Tibial artery (tissue), 4 donors: Measurements from ENCODE around the gene AMER3.

Source experiments
- DNase-seq, 2 donors: peaks; one replicate each; pipeline ENCODE4 v3.0.0-alpha.2; 2019
- H3K27ac ChIP-seq, 2 donors: fragments of 200-600 bp; sonication (generic) in 1 of 2; 1 replicate in 1 of 2; 2 replicates in 1 of 2; pipeline ENCODE4 v1.5.1; 2018 to 2019; ENCODE audit warnings: mild to moderate bottlenecking in 1 of 2
- H3K27me3 ChIP-seq, 2 donors: fragments of 200-600 bp; sonication (generic) in 1 of 2; one replicate each; pipeline versions ENCODE4 v1.5.1 to v1.6.0; 2016 to 2019
- H3K36me3 ChIP-seq, 3 donors: fragments of 200-600 bp; sonication (generic) in 2 of 3; one replicate each; pipeline ENCODE4 v1.5.1; 2016 to 2019; ENCODE audit warnings: mild to moderate bottlenecking in 2 of 3
- H3K4me1 ChIP-seq, 4 donors: fragments of 200-600 bp; sonication (generic) in 2 of 4; 1 replicate in 3 of 4; 2 replicates in 1 of 4; pipeline ENCODE4 v1.5.1; 2016 to 2019
- H3K4me3 ChIP-seq, 2 donors: fragments of 200-600 bp; sonication (generic) in 1 of 2; 1 replicate in 1 of 2; 2 replicates in 1 of 2; pipeline ENCODE4 v1.5.1; 2018 to 2019; ENCODE audit warnings: mild to moderate bottlenecking in 2 of 2
- H3K9me3 ChIP-seq, 3 donors: fragments of 200-600 bp; sonication (generic) in 1 of 3; one replicate each; pipeline ENCODE4 v1.5.1; 2016 to 2019
- intact Hi-C: fragments of 100-400 bp; cut with DNase I; formaldehyde crosslinking; loops from one replicate; pipeline ENCODE4 v1.15.0; 2023; ENCODE audit warnings: low total_unique reads
- TF ChIP-seq, protein P1 (sequence below), 2 experiments: fragments of 200-600 bp in 1 of 2; fragments of 450-650 bp in 1 of 2; IDR thresholded peaks; one replicate each; pipeline ENCODE4 v1.5.1; 2017 to 2019; ENCODE audit warnings: antibody characterized with exemption in 2 of 2, mild to moderate bottlenecking in 1 of 2, moderate library complexity in 1 of 2

Gene AMER3

GRCh38 chr2:130776550-130776949 lies 21.2 kb downstream of the AMER3 start:
- no peak for DNase-seq
- no peaks in the 10 kb centered on the region for H3K4me1 ChIP-seq
- no peak overlapping the region for H3K4me3 ChIP-seq
- no peaks in the 10 kb centered on the region for H3K36me3 ChIP-seq
- H3K27ac ChIP-seq, result no peak overlapping the region
- no peaks in the 10 kb centered on the region for H3K9me3 ChIP-seq
- H3K27me3 ChIP-seq, result no peaks in the 10 kb centered on the region
- TF ChIP-seq, protein P1, sequence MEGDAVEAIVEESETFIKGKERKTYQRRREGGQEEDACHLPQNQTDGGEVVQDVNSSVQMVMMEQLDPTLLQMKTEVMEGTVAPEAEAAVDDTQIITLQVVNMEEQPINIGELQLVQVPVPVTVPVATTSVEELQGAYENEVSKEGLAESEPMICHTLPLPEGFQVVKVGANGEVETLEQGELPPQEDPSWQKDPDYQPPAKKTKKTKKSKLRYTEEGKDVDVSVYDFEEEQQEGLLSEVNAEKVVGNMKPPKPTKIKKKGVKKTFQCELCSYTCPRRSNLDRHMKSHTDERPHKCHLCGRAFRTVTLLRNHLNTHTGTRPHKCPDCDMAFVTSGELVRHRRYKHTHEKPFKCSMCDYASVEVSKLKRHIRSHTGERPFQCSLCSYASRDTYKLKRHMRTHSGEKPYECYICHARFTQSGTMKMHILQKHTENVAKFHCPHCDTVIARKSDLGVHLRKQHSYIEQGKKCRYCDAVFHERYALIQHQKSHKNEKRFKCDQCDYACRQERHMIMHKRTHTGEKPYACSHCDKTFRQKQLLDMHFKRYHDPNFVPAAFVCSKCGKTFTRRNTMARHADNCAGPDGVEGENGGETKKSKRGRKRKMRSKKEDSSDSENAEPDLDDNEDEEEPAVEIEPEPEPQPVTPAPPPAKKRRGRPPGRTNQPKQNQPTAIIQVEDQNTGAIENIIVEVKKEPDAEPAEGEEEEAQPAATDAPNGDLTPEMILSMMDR (IDR thresholded peaks at IDR 0.05), result no peak
- intact Hi-C loops, result no loop called here

DNA sequence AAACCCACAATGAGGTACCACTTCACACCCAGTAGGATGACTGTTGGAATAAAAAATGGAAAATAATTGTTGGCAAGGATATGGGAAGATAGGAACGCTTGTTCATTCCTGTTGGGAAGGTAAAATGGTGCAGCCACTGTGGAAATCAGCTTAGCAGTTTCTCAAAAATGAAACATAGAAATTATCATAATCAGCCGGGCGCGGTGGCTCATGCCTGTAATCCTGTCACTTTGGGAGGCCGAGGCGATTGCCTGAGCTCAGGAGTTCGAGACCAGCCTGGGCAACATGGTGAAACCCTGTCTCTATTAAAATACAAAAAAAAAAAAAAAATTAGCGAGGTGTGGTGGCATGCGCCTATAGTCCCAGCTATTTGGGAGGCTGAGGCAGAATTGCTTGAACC lies 23.4 kb downstream of the AMER3 start:
- H3K27me3 ChIP-seq, result no peaks in the 10 kb centered on the region
- no peak for DNase-seq
- H3K36me3 ChIP-seq, result no peaks in the 10 kb centered on the region
- no peaks in the 10 kb centered on the region for H3K9me3 ChIP-seq
- no peak overlapping the region for H3K4me3 ChIP-seq
- TF ChIP-seq, protein P1 (IDR thresholded peaks at IDR 0.05), result no peak
- no peak overlapping the region for H3K27ac ChIP-seq
- intact Hi-C loops, result no loop called here
- no peaks in the 10 kb centered on the region for H3K4me1 ChIP-seq

DNA sequence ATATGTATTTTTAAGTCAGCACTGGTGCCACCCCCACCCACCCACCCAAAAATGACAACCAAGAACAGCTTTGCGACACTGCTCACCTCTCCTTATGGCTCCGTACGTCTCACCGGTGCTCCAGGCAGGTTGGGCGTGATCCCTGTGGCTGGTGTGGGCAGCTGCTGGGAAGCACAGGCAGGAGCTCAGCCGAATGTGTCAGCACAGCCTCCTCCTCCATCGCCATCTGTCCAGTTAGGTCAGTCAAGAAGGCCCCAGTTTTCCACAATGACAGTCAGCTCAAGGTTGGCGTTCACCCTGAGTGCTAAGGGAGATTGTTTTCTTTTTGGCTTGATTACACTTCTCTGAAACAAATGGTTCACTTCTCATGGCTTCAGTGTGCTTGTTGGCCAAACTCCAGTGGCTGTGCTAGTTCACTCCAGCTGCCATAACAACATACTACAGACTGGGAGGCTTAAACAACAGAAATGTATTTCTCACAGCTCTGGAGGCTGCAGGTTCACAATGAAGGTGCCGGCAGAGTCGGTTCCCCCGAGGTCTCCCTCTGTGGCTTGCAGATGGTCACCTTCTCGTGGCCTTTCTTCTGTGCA lies 30.2 kb downstream of the AMER3 start:
- intact Hi-C loops, result no loop called here
- no peaks in the 10 kb centered on the region for H3K4me1 ChIP-seq
- no peak for DNase-seq
- H3K4me3 ChIP-seq, result no peak overlapping the region
- no peaks in the 10 kb centered on the region for H3K9me3 ChIP-seq
- H3K36me3 ChIP-seq, result no peaks in the 10 kb centered on the region
- no peak overlapping the region for H3K27ac ChIP-seq
- TF ChIP-seq, protein P1 (IDR thresholded peaks at IDR 0.05), result no peak
- no peaks in the 10 kb centered on the region for H3K27me3 ChIP-seq

DNA sequence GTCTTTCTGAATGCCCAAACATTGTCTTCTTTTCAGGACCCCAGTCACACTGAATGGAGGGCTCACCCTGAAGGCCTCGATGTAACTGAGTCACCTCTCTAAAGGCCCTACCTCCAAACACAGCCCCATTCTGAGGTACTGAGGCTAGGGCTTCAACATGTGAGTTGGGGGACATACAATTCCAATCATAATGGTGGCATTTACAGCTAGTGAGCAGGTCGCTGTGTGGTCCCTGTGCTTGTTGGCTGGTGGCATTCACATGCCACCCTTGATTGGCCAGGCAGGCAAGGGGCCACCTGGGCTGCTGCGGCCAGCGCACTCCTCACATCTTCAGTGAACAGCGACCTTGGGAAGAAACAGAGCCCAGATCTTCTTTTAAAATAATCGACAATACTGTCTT lies 30.7 kb downstream of the AMER3 start:
- no peak overlapping the region for H3K4me3 ChIP-seq
- DNase-seq, result no peak
- TF ChIP-seq, protein P1 (IDR thresholded peaks at IDR 0.05), result no peak
- H3K36me3 ChIP-seq, result no peaks in the 10 kb centered on the region
- no peaks in the 10 kb centered on the region for H3K4me1 ChIP-seq
- no peaks in the 10 kb centered on the region for H3K27me3 ChIP-seq
- H3K9me3 ChIP-seq, result no peaks in the 10 kb centered on the region
- intact Hi-C loops, result no loop called here
- H3K27ac ChIP-seq, result no peak overlapping the region

GRCh38 chr2:130787841-130788240 lies 32.5 kb downstream of the AMER3 start:
- no peak for DNase-seq
- Histone ChIP-seq H3K9me3 (no peaks in the 10 kb centered on the region), H3K4me1 (no peaks in the 10 kb centered on the region), H3K36me3 (no peaks in the 10 kb centered on the region), H3K27ac (no peak overlapping the region), H3K27me3 (no peaks in the 10 kb centered on the region), H3K4me3 (no peak overlapping the region)
- intact Hi-C loops, result no loop called here
- TF ChIP-seq, protein P1 (IDR thresholded peaks at IDR 0.05), result no peak

DNA sequence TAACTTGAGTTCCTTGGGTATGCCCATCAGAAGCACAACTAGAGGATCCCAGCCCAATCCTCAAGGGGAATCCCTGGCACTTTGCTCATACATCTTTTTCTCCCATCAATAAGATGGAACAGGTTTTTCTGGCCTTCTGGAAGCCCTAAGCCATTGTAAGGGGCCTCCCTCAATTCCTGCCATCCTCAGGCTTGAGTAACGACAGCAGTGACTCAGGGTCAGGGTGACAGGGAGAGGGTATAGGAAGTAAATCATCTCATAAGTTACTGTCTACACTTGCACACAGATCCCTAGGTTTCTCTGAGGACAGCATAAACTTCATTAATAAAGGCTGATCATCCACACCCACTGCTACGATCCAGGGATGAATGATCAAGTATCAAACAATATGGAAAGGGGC lies 35.0 kb downstream of the AMER3 start:
- TF ChIP-seq, protein P1 (IDR thresholded peaks at IDR 0.05), result no peak
- no peak for DNase-seq
- no peak overlapping the region for H3K27ac ChIP-seq
- no peaks in the 10 kb centered on the region for H3K36me3 ChIP-seq
- H3K9me3 ChIP-seq, result no peaks in the 10 kb centered on the region
- H3K4me3 ChIP-seq, result no peak overlapping the region
- intact Hi-C loops, result no loop called here
- no peaks in the 10 kb centered on the region for H3K4me1 ChIP-seq
- H3K27me3 ChIP-seq, result no peaks in the 10 kb centered on the region
